Ramos (cell line): Measurements from ENCODE around the gene VPS8.

ENCODE experiments used
- in situ Hi-C: fragments of 300-500 bp; cut with MboI; formaldehyde crosslinking; loops from one replicate; pipeline ENCODE4 v1.14.3; 2022; ENCODE audit warnings: low sequenced_read_pairs; ENCODE audit not compliant: unreplicated experiment

The VPS8 gene

GRCh38 chr3:185071287-185071800, 259.4 kb downstream of the VPS8 start:
- in situ Hi-C loops: no loop called here

DNA sequence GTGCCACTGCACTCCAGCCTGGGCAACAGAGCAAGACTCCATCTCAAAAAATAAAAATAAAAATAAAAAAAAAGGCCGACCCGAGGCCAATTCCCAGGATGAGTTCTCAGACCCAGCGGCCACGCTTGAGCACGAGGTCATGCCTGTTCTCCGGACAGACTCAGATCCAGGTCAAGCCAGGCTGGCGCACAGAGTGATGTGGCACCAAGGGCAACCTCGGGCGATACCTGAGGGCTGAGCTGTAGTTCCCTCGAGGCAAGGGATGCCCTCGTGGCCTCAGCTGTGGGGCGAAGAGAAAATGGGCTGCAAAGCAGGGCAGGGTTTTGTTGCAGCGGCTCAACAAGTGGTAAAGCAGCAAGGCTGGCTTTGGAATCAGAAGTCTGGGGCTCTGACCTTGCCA, 263.6 kb downstream of the VPS8 start:
- in situ Hi-C loops: no loop called here

DNA sequence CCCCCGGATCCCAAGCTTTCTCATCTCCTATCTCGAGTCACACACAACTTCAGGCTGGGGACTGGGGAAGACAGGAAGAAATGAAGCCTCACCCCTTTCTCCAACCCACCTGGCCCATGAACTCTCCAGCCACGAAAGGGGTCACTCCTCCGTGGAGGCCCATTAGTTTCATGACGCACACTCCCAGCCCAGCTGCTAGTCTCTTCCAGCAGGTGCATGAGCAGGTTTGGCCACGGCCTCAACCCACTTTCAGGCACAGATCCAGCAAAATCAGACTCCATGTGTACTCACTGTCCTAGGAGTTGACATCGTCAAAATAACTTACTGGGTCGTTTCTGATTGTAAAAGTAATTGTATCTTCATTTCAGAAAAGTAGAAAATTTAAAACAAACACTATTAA, 264.3 kb downstream of the VPS8 start:
- in situ Hi-C loops: no loop called here

DNA sequence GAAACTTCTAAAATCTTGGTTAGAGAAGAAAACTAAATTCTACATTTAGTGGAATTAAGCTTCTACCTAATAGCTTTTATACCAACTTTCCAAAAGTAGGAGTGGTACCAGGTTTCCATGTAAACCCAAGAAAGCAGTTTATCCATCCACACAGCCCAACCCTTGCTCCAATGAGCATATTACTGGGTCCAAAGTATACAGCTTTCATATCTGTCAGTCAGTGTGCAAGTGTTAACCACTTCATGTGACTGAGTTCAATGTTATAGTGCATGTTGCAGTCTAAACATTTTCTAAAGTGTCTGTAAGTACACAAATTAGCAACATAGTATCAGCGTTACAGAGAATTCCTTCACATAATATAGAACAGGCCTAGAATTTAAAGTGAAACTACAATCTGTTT, 267.7 kb downstream of the VPS8 start:
- in situ Hi-C loops: no loop called here

DNA sequence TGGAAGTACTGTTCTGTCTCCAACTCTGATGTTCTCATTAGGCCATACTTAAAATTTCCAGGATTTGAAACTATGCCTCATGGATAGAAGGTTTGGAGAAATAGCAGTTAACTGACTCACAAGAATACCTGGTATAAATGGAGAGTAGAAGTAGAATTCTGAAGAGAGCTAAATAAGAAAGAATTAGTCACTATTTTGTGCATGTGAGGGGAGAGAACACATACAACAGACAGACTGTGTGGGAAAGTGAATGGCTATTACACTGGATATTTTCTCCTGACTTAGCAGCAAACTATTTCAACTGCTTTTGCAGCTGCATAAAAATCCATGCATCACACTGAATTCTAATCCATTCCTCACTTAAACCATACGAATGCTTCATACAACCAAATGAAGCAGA, 269.6 kb downstream of the VPS8 start:
- in situ Hi-C loops: no loop called here

DNA sequence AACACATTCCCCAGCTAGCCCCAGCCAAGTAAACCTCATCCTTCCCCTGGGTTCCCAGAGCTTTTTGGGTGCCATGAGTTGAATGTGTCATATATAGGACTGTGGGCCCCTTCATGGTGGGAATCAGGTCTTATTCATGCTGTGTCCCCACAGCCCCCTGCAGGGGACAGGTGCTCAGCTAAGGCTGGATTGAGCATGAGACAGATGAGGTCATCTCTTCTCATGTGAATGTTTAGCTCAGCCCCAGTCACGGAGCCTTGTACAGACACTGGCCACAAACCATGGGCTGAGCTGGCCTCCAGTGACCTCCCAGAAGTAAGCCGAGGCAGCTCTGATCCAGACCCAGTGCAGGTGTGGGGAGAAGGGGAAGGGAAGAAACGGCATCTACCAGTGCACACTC, 270.2 kb downstream of the VPS8 start:
- in situ Hi-C loops: no loop called here

- in situ Hi-C loops: no loop called here
Observed at GRCh38 chr3:185082829-185083228, 270.9 kb downstream of the VPS8 start.

DNA sequence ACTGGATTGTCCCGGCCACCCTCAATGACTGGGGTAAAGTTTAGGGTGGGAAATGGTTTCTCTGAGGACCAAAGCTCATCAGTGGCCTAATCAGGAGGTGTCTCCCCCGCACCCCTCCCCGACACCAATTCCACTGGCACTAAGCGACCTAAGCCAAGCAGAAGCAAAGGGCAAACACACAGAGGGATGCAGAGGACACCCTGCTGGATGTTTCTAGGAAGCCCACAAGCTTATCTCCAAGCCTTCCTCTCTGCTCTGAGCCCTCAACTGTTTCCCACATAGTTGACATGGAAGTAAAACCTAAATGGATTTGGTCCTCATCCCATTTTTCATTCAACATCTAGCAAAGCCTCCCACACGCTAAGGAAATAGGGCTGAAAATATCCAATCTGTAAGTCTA, 272.4 kb downstream of the VPS8 start:
- in situ Hi-C loops: no loop called here

DNA sequence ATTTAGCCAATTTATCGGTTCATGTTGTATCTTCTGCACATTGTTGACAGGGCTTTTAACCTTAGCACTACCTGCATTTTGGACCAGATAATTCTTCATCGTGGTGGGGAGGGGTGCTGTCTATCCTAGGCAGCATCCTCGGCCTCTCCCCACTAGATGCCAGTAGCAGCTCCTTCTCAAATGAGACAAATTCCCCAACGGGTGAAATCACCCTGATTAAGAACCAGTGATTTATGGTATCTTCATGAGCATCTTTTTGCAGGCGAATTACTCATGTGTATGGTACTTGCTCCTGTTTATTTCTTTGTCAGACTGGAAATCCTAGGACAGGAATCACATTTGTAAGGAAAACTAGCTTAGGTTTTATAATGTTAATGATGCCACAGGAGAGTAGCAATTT, 272.9 kb downstream of the VPS8 start:
- in situ Hi-C loops: no loop called here

DNA sequence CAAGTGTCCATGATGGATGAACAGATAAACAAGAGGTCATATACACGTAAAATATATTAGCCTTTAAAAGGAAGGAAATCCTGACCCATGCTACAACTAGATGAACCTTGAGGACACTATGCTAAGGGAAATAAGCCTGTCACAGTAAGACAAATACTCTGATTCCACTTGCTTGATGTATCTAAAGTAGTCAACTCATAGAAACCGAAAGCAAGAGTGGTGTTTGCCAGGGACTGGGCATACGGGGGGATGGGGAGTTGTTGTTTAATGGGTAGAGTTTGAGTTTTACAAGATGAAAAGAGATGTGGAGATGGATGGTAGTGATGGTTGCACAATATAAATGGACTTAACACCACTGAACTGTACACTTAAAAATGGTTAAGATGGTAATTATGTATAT, 275.5 kb downstream of the VPS8 start:
- in situ Hi-C loops: no loop called here

- in situ Hi-C loops: no loop called here
Observed at GRCh38 chr3:185089343-185089742, 277.4 kb downstream of the VPS8 start.

DNA sequence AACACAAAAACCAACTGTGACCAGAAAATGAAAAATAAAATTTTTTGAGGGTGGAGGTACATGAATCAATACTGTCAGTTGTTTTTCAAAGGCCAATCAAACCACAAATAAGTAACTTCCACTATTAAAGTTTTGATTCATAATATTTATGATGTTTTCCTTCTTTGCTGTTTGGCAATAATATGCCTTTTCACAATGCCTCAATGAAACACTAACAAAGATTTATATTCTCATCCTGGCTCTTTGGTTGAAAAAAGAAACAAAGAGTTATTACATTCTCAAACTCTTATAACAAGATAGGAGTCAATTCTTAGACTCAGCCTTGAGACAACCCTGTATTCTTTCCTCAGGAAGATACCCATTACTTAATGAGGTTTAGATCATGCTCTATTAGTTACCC, 277.8 kb downstream of the VPS8 start:
- in situ Hi-C loops: no loop called here

GRCh38 chr3:185090811-185091210, 278.8 kb downstream of the VPS8 start:
- in situ Hi-C loops: no loop called here

- in situ Hi-C loops: no loop called here
Observed at GRCh38 chr3:185093116-185093515, 281.1 kb downstream of the VPS8 start.

DNA sequence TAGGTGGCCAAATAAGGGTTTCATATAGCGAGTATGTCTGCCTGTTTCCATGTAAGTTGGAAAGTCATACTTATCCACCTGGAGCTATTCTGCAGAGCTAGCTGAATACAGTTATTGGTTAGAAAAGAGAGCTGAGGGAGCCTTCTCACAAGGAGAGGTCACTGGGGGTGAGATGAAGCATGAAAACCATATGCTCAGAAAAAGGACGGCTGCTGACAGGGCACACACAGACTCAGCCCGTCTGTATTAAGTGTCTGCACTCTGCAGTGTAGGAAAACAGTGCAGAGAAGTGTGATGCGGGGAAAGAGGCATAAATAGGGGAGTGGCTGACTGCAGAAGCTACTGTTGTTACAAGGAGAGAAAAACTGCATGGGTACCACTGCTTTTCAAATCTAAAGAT, 282.7 kb downstream of the VPS8 start:
- in situ Hi-C loops: no loop called here
